ENCODE measurements around the gene RECQL. TPM values are rescaled to one million over a fixed set of nuclear protein-coding genes. Genes with fewer than 3 reads are reported as not detected.

The RECQL gene
- total RNA-seq, 3 donors from 2014 or later: 9.3 to 29.6 (median 16.2) TPM

- intact Hi-C loops (cut with DNase I, micrococcal nuclease): no loop called here
- Histone ChIP-seq H3K4me1 (ENCODE audit: low read depth) (peaks cover 15% of the 10 kb centered on the region), H3K4me3 (peak overlapping the region; percentile 81), H3K9me3 (no peaks in the 10 kb centered on the region), H3K36me3 (ENCODE audit: low read depth) (no peaks in the 10 kb centered on the region)
- peak; percentile 22 for ATAC-seq
- no peak for TF ChIP-seq CTCF (IDR thresholded peaks at IDR 0.05)
- DNase-seq: no peak
Observed at GRCh38 chr12:21502164-21502496, 695 bp upstream of the RECQL start.

- intact Hi-C loops (cut with DNase I, micrococcal nuclease): no loop called here
- no peak for TF ChIP-seq CTCF (IDR thresholded peaks at IDR 0.05)
- ATAC-seq: no peak
Observed at GRCh38 chr12:21500786-21501257, 613 bp downstream of the RECQL start.

GRCh38 chr12:21499765-21500164, 1.7 kb downstream of the RECQL start:
- ATAC-seq (no peak), DNase-seq (no peak)
- peaks cover 15% of the 10 kb centered on the region for H3K4me1 ChIP-seq (ENCODE audit: low read depth)
- H3K9me3 ChIP-seq: no peaks in the 10 kb centered on the region
- no peak overlapping the region for H3K4me3 ChIP-seq
- intact Hi-C loops (cut with DNase I, micrococcal nuclease): no loop called here
- no peaks in the 10 kb centered on the region for H3K36me3 ChIP-seq (ENCODE audit: low read depth)
- no peak for TF ChIP-seq CTCF (IDR thresholded peaks at IDR 0.05)

More at GRCh38 chr12:21500786-21501257, 613 bp downstream of the RECQL start:
- H3K9me3 ChIP-seq: no peaks in the 10 kb centered on the region
- peaks cover 15% of the 10 kb centered on the region for H3K4me1 ChIP-seq (ENCODE audit: low read depth)
- no peak for DNase-seq
- peak overlapping the region; percentile 81 for H3K4me3 ChIP-seq
- H3K36me3 ChIP-seq (ENCODE audit: low read depth): no peaks in the 10 kb centered on the region

GRCh38 chr12:21485998-21486397, 15.4 kb downstream of the RECQL start:
- H3K4me3 ChIP-seq: no peak overlapping the region
- intact Hi-C loops (cut with DNase I, micrococcal nuclease): no loop called here
- H3K4me1 ChIP-seq (ENCODE audit: low read depth): no peaks in the 10 kb centered on the region
- no peak for ATAC-seq
- no peaks in the 10 kb centered on the region for H3K36me3 ChIP-seq (ENCODE audit: low read depth)
- DNase-seq: no peak
- TF ChIP-seq CTCF (IDR thresholded peaks at IDR 0.05): no peak
- H3K9me3 ChIP-seq: no peaks in the 10 kb centered on the region

GRCh38 chr12:21483531-21483930, 17.9 kb downstream of the RECQL start:
- intact Hi-C loops (cut with DNase I, micrococcal nuclease): no loop called here
- no peak for ATAC-seq
- Histone ChIP-seq H3K4me3 (no peak overlapping the region), H3K36me3 (ENCODE audit: low read depth) (no peaks in the 10 kb centered on the region), H3K4me1 (ENCODE audit: low read depth) (no peaks in the 10 kb centered on the region), H3K9me3 (no peaks in the 10 kb centered on the region)
- no peak for TF ChIP-seq CTCF (IDR thresholded peaks at IDR 0.05)
- DNase-seq: no peak
